ENCODE measurements around the gene TMEM143. TPM values are rescaled to one million over a fixed set of nuclear protein-coding genes. Genes with fewer than 3 reads are reported as not detected.

TMEM143 gene
- total and polyA plus RNA-seq, 4 donors: 3.2 to 10.2 (median 6.7) TPM

DNA sequence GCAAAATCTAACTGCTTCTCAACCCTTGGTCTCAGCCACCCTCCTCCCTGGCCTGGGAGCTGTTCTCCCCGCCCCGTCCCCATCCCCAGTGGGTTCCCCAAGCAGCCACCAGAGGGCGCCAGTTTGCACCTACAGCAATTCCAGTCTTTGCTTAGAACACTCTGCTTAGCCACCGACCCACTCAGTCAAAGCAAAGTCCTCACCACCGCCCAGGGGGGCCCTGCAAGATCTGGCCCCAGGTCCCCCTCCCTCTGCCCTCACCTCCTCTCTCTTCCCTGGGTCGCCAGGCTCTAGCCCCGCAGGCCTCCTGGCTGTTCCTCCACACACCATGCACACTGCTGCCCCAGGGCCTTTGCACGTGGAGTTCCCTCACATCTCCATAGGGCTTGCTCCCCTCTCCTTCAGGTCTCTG is 12.4 kb downstream of the TMEM143 start:
- no peaks in the 10 kb centered on the region for H3K9me3 ChIP-seq (ENCODE audit: control insufficient read depth in 4 of 4, low read length in 3 of 4)

DNA sequence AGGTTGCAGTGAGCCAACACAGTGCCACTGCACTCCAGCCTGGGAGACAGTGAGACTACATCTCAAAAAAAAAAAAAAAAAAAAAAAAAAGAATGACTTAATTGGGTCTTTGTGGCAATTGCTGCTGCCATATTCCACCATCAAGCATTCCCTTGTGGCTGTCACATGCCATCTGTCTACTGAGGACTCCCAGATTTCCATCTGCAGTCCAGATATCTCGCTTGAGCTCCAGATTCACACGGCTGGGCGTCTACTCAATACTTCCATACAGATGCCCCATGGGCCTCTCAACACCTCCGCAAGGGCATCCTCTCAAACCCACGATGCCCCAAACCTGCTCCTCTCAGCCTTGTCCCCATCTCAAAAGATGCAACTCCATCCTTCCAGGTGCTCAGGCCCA is 12.9 kb downstream of the TMEM143 start:
- no peaks in the 10 kb centered on the region for H3K9me3 ChIP-seq (ENCODE audit: control insufficient read depth in 4 of 4, low read length in 3 of 4)
- 96% methylated on average over 5 of the region's 5 CpGs for WGBS
- no peak for TF ChIP-seq FOXA2 (IDR thresholded peaks at IDR 0.05)
- TF ChIP-seq JUND (IDR thresholded peaks at IDR 0.05): no peak
- TF ChIP-seq FOXA1 (IDR thresholded peaks at IDR 0.05): no peak
- no peak for TF ChIP-seq EGR1 (IDR thresholded peaks at IDR 0.05; ENCODE audit: low read depth in 2 of 2)
- no peak for TF ChIP-seq RAD21 (IDR thresholded peaks at IDR 0.05)
- TF ChIP-seq SP1 (IDR thresholded peaks at IDR 0.05): no peak
- TF ChIP-seq HNF4A (conservative IDR thresholded peaks at IDR 0.05): no peak
- TF ChIP-seq, protein P1, sequence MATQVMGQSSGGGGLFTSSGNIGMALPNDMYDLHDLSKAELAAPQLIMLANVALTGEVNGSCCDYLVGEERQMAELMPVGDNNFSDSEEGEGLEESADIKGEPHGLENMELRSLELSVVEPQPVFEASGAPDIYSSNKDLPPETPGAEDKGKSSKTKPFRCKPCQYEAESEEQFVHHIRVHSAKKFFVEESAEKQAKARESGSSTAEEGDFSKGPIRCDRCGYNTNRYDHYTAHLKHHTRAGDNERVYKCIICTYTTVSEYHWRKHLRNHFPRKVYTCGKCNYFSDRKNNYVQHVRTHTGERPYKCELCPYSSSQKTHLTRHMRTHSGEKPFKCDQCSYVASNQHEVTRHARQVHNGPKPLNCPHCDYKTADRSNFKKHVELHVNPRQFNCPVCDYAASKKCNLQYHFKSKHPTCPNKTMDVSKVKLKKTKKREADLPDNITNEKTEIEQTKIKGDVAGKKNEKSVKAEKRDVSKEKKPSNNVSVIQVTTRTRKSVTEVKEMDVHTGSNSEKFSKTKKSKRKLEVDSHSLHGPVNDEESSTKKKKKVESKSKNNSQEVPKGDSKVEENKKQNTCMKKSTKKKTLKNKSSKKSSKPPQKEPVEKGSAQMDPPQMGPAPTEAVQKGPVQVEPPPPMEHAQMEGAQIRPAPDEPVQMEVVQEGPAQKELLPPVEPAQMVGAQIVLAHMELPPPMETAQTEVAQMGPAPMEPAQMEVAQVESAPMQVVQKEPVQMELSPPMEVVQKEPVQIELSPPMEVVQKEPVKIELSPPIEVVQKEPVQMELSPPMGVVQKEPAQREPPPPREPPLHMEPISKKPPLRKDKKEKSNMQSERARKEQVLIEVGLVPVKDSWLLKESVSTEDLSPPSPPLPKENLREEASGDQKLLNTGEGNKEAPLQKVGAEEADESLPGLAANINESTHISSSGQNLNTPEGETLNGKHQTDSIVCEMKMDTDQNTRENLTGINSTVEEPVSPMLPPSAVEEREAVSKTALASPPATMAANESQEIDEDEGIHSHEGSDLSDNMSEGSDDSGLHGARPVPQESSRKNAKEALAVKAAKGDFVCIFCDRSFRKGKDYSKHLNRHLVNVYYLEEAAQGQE (IDR thresholded peaks at IDR 0.05): no peak
- no peak for TF ChIP-seq GABPA (IDR thresholded peaks at IDR 0.05 in 1 of 2, conservative IDR thresholded peaks at IDR 0.05 in 1 of 2)
- no peak for TF ChIP-seq MAX (IDR thresholded peaks at IDR 0.05)
- TF ChIP-seq NR2F2 (IDR thresholded peaks at IDR 0.05): no peak
- TF ChIP-seq TAF1 (conservative IDR thresholded peaks at IDR 0.05): no peak
- no peak for TF ChIP-seq YY1 (IDR thresholded peaks at IDR 0.05)
- no peak for TF ChIP-seq HNF4G (IDR thresholded peaks at IDR 0.05)

More for the DNA sequence above, 12.4 kb downstream of the TMEM143 start:
- 59% methylated on average over 8 of the region's 8 CpGs for WGBS
- Histone ChIP-seq H3K36me3 (ENCODE audit: control insufficient read depth in 4 of 4, insufficient read depth in 3 of 4, low read depth in 1 of 4, low read length in 3 of 4) (no peaks in the 10 kb centered on the region), H3K4me1 (ENCODE audit: control insufficient read depth in 4 of 4, insufficient read depth in 4 of 4, low read length in 3 of 4) (no peaks in the 10 kb centered on the region), H3K4me3 (ENCODE audit: low read depth in 1 of 3, low read length in 3 of 3) (no peak overlapping the region), H3K9ac (ENCODE audit: low read depth in 1 of 2, low read length in 2 of 2) (no peak overlapping the region), H3K27me3 (ENCODE audit: control insufficient read depth in 4 of 4, insufficient read depth in 4 of 4, low read length in 3 of 4) (no peaks in the 10 kb centered on the region), H3K27ac (ENCODE audit: low read depth in 1 of 2, low read length in 2 of 2) (no peak overlapping the region)
- DNase-seq (ENCODE audit: low spot score): peak; percentile 87
- TF ChIP-seq EGR1 (IDR thresholded peaks at IDR 0.05; ENCODE audit: low read depth in 2 of 2) (no peak), RAD21 (IDR thresholded peaks at IDR 0.05) (peak; percentile 58 to 79), ATF3 (IDR thresholded peaks at IDR 0.05) (no peak), RXRA (IDR thresholded peaks at IDR 0.05) (no peak), CTCF (IDR thresholded peaks at IDR 0.05; ENCODE audit: low read depth, low read length, missing input control) (peak; percentile 72), HNF4G (IDR thresholded peaks at IDR 0.05) (no peak), MAX (IDR thresholded peaks at IDR 0.05) (no peak)
- TF ChIP-seq, protein P1 (IDR thresholded peaks at IDR 0.05): no peak

More for the DNA sequence above, 12.9 kb downstream of the TMEM143 start:
- no peaks in the 10 kb centered on the region for H3K36me3 ChIP-seq (ENCODE audit: control insufficient read depth in 4 of 4, insufficient read depth in 3 of 4, low read depth in 1 of 4, low read length in 3 of 4)
- H3K27ac ChIP-seq (ENCODE audit: low read depth in 1 of 2, low read length in 2 of 2): no peak overlapping the region
- no peaks in the 10 kb centered on the region for H3K4me1 ChIP-seq (ENCODE audit: control insufficient read depth in 4 of 4, insufficient read depth in 4 of 4, low read length in 3 of 4)
- no peak overlapping the region for H3K9ac ChIP-seq (ENCODE audit: low read depth in 1 of 2, low read length in 2 of 2)
- H3K4me3 ChIP-seq (ENCODE audit: low read depth in 1 of 3, low read length in 3 of 3): no peak overlapping the region
- no peaks in the 10 kb centered on the region for H3K27me3 ChIP-seq (ENCODE audit: control insufficient read depth in 4 of 4, insufficient read depth in 4 of 4, low read length in 3 of 4)
- DNase-seq (ENCODE audit: low spot score): no peak
